K562 (cell line): ENCODE data around the gene USP46. TPM values are rescaled to one million over a fixed set of nuclear protein-coding genes. Genes with fewer than 3 reads are reported as not detected.

Experiments used
- ATAC-seq: fragments of 200-7000 bp; cut with Tn5 transposase; 3 replicates; pipeline ENCODE4 v1.9.1; 2020; ENCODE audit warnings: moderate library complexity
- BruUV-seq: library from RNA; stranded (reverse); fragments of 400-500 nt; replicated peaks from 2 replicates; lab custom pipeline; 2021; lab: Mats Ljungman, UMichigan
- CTCF ChIA-PET: fragments of 300-600 bp; formaldehyde crosslinking; extraction: SDS; loops from one replicate; lab custom pipeline; 2021; ENCODE audit warnings: low intra/inter-chr PET ratio; lab: Yijun Ruan, JAX
- POLR2A ChIA-PET: fragments of 300-600, 350-650 bp; sonication (Branson Sonifier 250); formaldehyde crosslinking; extraction: SDS; loops from one replicate; lab custom pipeline; 2021; ENCODE audit warnings: antibody characterized with exemption, inconsistent platforms; lab: Yijun Ruan, JAX
- DNase-seq, 4 experiments: peaks; one replicate each; pipeline versions ENCODE4 v3.0.0 to v3.0.0-alpha.2; 2011 to 2018; ENCODE audit warnings: low spot score in 3 of 4, mixed read lengths in 3 of 4; ENCODE audit errors: extremely low read depth in 1 of 4
- FAIRE-seq: peaks from 2 replicates; lab custom pipeline; 2011; peaks lifted over from hg19 to GRCh38; lab: Jason Lieb, UNC
- H2AFZ ChIP-seq: 2 replicates; pipeline ENCODE4 v1.6.0; 2011; ENCODE audit warnings: low read depth, low read length, control low read depth, inconsistent platforms
- H3K27ac ChIP-seq: fragments of 200-600 bp; 3 replicates; pipeline ENCODE4 v1.8.0; 2011; ENCODE audit warnings: low read depth, mild to moderate bottlenecking, control low read depth, inconsistent platforms, low read length, moderate library complexity, mixed read lengths; ENCODE audit errors: extremely low read depth
- H3K27me3 ChIP-seq, 2 experiments: fragments of 300-600 bp in 1 of 2; 2 replicates in 1 of 2; 3 replicates in 1 of 2; pipeline versions ENCODE4 v1.6.0 to v1.8.0; 2011; ENCODE audit warnings: inconsistent platforms in 2 of 2, low read length in 2 of 2, mild to moderate bottlenecking in 1 of 2, mixed read lengths in 1 of 2, moderate library complexity in 1 of 2; ENCODE audit not compliant: control insufficient read depth in 2 of 2, insufficient read depth in 2 of 2
- H3K36me3 ChIP-seq: fragments of 300-600 bp; 3 replicates; pipeline ENCODE4 v1.8.0; 2011; ENCODE audit warnings: mild to moderate bottlenecking, low read length, inconsistent platforms; ENCODE audit not compliant: control insufficient read depth, insufficient read depth
- H3K4me1 ChIP-seq, 2 experiments: fragments of 200-600 bp in 1 of 2; replicated peaks in 1 of 2; 2 replicates in 1 of 2; 3 replicates in 1 of 2; pipeline versions ENCODE4 v1.5.1 to v1.8.0; 2011; ENCODE audit warnings: inconsistent platforms in 2 of 2, low read length in 2 of 2, mild to moderate bottlenecking in 1 of 2, mixed read lengths in 1 of 2, moderate library complexity in 1 of 2; ENCODE audit not compliant: control insufficient read depth in 2 of 2, insufficient read depth in 2 of 2
- H3K4me2 ChIP-seq: 2 replicates; pipeline ENCODE4 v1.6.1; 2011; ENCODE audit warnings: low read length, control low read depth, inconsistent platforms, mixed read lengths; ENCODE audit not compliant: insufficient read depth
- H3K4me3 ChIP-seq: fragments of 200-600 bp; sonication (generic), shearing (Covaris generic); 2 replicates; pipeline ENCODE4 v1.5.1; 2016; ENCODE audit warnings: control low read depth, inconsistent platforms
- H3K79me2 ChIP-seq: fragments of 200-600 bp; 3 replicates; pipeline ENCODE4 v1.8.0; 2011; ENCODE audit warnings: low read length, inconsistent platforms; ENCODE audit not compliant: control insufficient read depth, insufficient read depth
- H3K9ac ChIP-seq, 2 experiments: 2 replicates each; pipeline versions ENCODE4 v1.6.0 to v1.6.1; 2011; ENCODE audit warnings: low read depth in 2 of 2, low read length in 2 of 2, control low read depth in 1 of 2, inconsistent platforms in 1 of 2, mild to moderate bottlenecking in 1 of 2, mixed read lengths in 1 of 2; ENCODE audit not compliant: insufficient read depth in 1 of 2
- H3K9me1 ChIP-seq: one replicate; pipeline ENCODE4 v1.6.0; 2011; ENCODE audit warnings: inconsistent platforms, mild to moderate bottlenecking, low read length, moderate library complexity; ENCODE audit not compliant: control insufficient read depth, insufficient read depth
- H3K9me3 ChIP-seq: replicated peaks from 2 replicates; pipeline ENCODE4 v1.5.1; 2011; ENCODE audit warnings: low read depth, low read length, inconsistent platforms; ENCODE audit not compliant: control insufficient read depth, insufficient read depth
- H4K20me1 ChIP-seq: replicated peaks from 2 replicates; pipeline ENCODE4 v1.6.1; 2011; ENCODE audit warnings: low read length, inconsistent platforms, mixed read lengths; ENCODE audit not compliant: control insufficient read depth, insufficient read depth
- EP300 ChIP-seq: IDR thresholded peaks from 2 replicates; pipeline ENCODE4 v1.6.1; 2012; ENCODE audit warnings: low read length, improper control_type of control experiment
- EP400 ChIP-seq: fragments of 450-650 bp; IDR thresholded peaks from 2 replicates; pipeline ENCODE4 v1.6.1; 2017; ENCODE audit warnings: antibody characterized with exemption, mild to moderate bottlenecking, moderate library complexity
- ETV5 ChIP-seq: sonication (generic); formaldehyde crosslinking; IDR thresholded peaks from 2 replicates; pipeline ENCODE4 v1.4.0; 2020; ENCODE audit warnings: low read depth, mild to moderate bottlenecking, missing genetic modification reagents
- FOXK2 ChIP-seq, 2 experiments: fragments of 450-650 bp; IDR thresholded peaks in 1 of 2; conservative IDR thresholded peaks in 1 of 2; 2 replicates each; pipeline ENCODE4 v1.6.1; 2016; ENCODE audit warnings: low read depth in 2 of 2, mild to moderate bottlenecking in 1 of 2
- GTF2F1 ChIP-seq: IDR thresholded peaks from 2 replicates; pipeline ENCODE4 v1.6.1; 2011; ENCODE audit warnings: low read depth, low read length, improper control_type of control experiment
- MTA2 ChIP-seq: fragments of 450-650 bp; IDR thresholded peaks from 2 replicates; pipeline ENCODE4 v1.6.1; 2016; ENCODE audit warnings: low read depth
- POLR2AphosphoS5 ChIP-seq: IDR thresholded peaks from 2 replicates; pipeline ENCODE4 v1.6.1; 2011; ENCODE audit warnings: mild to moderate bottlenecking, low read depth, low read length, moderate library complexity; ENCODE audit not compliant: control insufficient read depth, insufficient read depth
- SMAD1 ChIP-seq: fragments of 150-350 bp; IDR thresholded peaks from 2 replicates; pipeline ENCODE4 v1.6.1; 2014; ENCODE audit warnings: low read length, low read depth; ENCODE audit not compliant: partially characterized antibody
- SMARCE1 ChIP-seq: fragments of 450-650 bp; IDR thresholded peaks from 2 replicates; pipeline ENCODE4 v1.7.1; 2016; ENCODE audit warnings: mild to moderate bottlenecking
- SP1 ChIP-seq: sonication (generic); formaldehyde crosslinking; IDR thresholded peaks from 2 replicates; pipeline ENCODE4 v1.8.1; 2022; ENCODE audit warnings: mild to moderate bottlenecking, missing genetic modification reagents
- ZC3H8 ChIP-seq: fragments of 450-650 bp; IDR thresholded peaks from 2 replicates; pipeline ENCODE4 v1.6.1; 2017
- ZKSCAN8 ChIP-seq: fragments of 200-800 bp; sonication (Bioruptor generic); IDR thresholded peaks from 2 replicates; pipeline ENCODE4 v1.6.1; 2016; ENCODE audit warnings: missing genetic modification characterization, missing compliant biosample characterization
- ZNF324 ChIP-seq: fragments of 250-450 bp; sonication (Bioruptor Pico); IDR thresholded peaks from 2 replicates; pipeline ENCODE4 v1.4.0; 2020; ENCODE audit warnings: mild to moderate bottlenecking
- ZNF41 ChIP-seq: fragments of 250-450 bp; sonication (Bioruptor Pico); conservative IDR thresholded peaks from 2 replicates; pipeline ENCODE4 v1.4.0; 2020; ENCODE audit warnings: mild to moderate bottlenecking
- ZNF507 ChIP-seq: conservative IDR thresholded peaks from 2 replicates; pipeline ENCODE4 v1.6.1; 2017; ENCODE audit warnings: missing genetic modification characterization, missing compliant biosample characterization
- ZSCAN32 ChIP-seq: fragments of 450-650 bp; formaldehyde crosslinking; IDR thresholded peaks from 2 replicates; pipeline ENCODE4 v1.4.0; 2020; ENCODE audit warnings: mild to moderate bottlenecking, moderate library complexity
- WGBS: fragments of 100-300 bp; shearing (Covaris generic); methylation state at CpG from one replicate; pipeline ENCODE4 v1.1.6; 2016; ENCODE audit warnings: low coverage, mixed read lengths; ENCODE audit not compliant: insufficient coverage; ENCODE audit errors: missing lambda C conversion rate; 5-methylcytosine and 5-hydroxymethylcytosine counted together
- in situ Hi-C: fragments of 300-500 bp; cut with MboI; formaldehyde crosslinking; loops from 4 replicates; pipeline ENCODE4 v1.15.0; 2018; ENCODE audit warnings: inconsistent platforms, mixed read lengths
- intact Hi-C: fragments of 100-400 bp; cut with micrococcal nuclease; formaldehyde crosslinking; loops from 2 replicates; pipeline ENCODE4 v1.14.2; 2022
- polyA plus RNA-seq, 8 experiments: library from polyadenylated mRNA; depleted of rRNA in 4 of 8; stranded (reverse) in 5 of 8; unstranded in 3 of 8; fragments of >200 nt; fragmentation: Nextera tagmentation in 2 of 8; fragmentation: Illumina TruSeq in 1 of 8; extraction: Ambion mirVana in 2 of 8; extraction: Trizol in 1 of 8; gene quantifications; 2 replicates each; pipeline versions ENCODE4 v1.2.1 to v1.2.3, GENCODE V29; 2011 to 2014; ENCODE audit warnings: inconsistent platforms in 1 of 8, missing spikeins in 1 of 8
- total RNA-seq, 7 experiments: library from RNA; depleted of rRNA in 6 of 7; stranded (reverse); fragments of >200 nt in 6 of 7; fragmentation: Illumina TruSeq in 2 of 7; extraction: Trizol in 2 of 7; gene quantifications; 2 replicates each; pipeline versions ENCODE4 v1.2.1 to v1.2.3, GENCODE V29; 2011 to 2021; ENCODE audit warnings: low replicate concordance in 1 of 7
- TF ChIP-seq, protein P1 (sequence below): fragments of 450-650 bp; formaldehyde crosslinking; IDR thresholded peaks from 2 replicates; pipeline ENCODE4 v1.4.0; 2020; ENCODE audit warnings: mild to moderate bottlenecking
- TF ChIP-seq, protein P2 (sequence below): IDR thresholded peaks from 3 replicates; pipeline ENCODE4 v1.6.1; 2011; ENCODE audit warnings: borderline replicate concordance, mild to moderate bottlenecking; ENCODE audit not compliant: insufficient read length, insufficient read depth
- TF ChIP-seq, protein P3 (sequence below): sonication (generic); formaldehyde crosslinking; IDR thresholded peaks from 2 replicates; pipeline ENCODE4 v1.9.0; 2022; ENCODE audit warnings: mild to moderate bottlenecking, missing genetic modification reagents

Gene USP46
- total and polyA plus RNA-seq, 9 of the 15 experiments (the other 6 are each of a cell fraction or from before 2014, with no cell fraction given): 3.0 to 11.7 (median 8.4) TPM

DNA sequence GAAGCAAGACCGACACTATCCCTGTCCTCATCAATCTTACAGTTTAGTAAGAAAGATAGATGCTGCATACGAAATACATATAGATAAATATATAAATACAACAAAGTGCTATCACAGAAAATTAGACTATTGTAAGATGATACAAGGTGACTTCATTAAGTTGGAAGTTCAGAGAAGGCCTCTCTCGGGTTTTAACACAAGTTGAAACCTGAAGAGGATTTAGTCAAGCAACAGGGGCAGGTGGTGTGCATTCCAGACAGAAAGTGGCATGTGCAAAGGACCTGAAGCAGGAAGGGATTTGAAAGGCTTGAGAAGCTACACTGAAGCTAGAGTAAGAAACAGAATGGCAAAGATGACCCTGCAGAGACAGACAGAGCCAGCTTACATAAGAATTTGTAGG, 36.5 kb downstream of the USP46 start:
- FAIRE-seq (no peak), DNase-seq (no peak)
- Histone ChIP-seq H3K79me2 (no peaks in the 10 kb centered on the region), H3K27me3 (no peaks in the 10 kb centered on the region), H3K9me3 (no peaks in the 10 kb centered on the region), H3K4me1 (no peaks in the 10 kb centered on the region), H3K36me3 (peaks cover 3% of the 10 kb centered on the region; the same call in 1 of the 3 replicates), H4K20me1 (no peaks in the 10 kb centered on the region), H3K9me1 (no peaks in the 10 kb centered on the region), H3K4me2 (no peak overlapping the region), H2AFZ (no peak overlapping the region), H3K27ac (no peak overlapping the region), H3K9ac (no peak overlapping the region)
- BruUV-seq: no TSS peak
- WGBS: 61% methylated on average over 3 of the region's 3 CpGs
- in situ Hi-C loops: no loop called here
- intact Hi-C loops: no loop called here
- TF ChIP-seq ZSCAN32 (CRISPR knock-in tag): no peak
- TF ChIP-seq, protein P1, sequence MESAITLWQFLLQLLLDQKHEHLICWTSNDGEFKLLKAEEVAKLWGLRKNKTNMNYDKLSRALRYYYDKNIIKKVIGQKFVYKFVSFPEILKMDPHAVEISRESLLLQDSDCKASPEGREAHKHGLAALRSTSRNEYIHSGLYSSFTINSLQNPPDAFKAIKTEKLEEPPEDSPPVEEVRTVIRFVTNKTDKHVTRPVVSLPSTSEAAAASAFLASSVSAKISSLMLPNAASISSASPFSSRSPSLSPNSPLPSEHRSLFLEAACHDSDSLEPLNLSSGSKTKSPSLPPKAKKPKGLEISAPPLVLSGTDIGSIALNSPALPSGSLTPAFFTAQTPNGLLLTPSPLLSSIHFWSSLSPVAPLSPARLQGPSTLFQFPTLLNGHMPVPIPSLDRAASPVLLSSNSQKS (CRISPR knock-in tag): no peak
- TF ChIP-seq ZNF324 (CRISPR knock-in tag): no peak
- no peak for TF ChIP-seq ETV5
- no peak for TF ChIP-seq SP1 (CRISPR knock-in tag)
- TF ChIP-seq POLR2AphosphoS5: no peak
- no peak for TF ChIP-seq SMARCE1
- TF ChIP-seq, protein P2, sequence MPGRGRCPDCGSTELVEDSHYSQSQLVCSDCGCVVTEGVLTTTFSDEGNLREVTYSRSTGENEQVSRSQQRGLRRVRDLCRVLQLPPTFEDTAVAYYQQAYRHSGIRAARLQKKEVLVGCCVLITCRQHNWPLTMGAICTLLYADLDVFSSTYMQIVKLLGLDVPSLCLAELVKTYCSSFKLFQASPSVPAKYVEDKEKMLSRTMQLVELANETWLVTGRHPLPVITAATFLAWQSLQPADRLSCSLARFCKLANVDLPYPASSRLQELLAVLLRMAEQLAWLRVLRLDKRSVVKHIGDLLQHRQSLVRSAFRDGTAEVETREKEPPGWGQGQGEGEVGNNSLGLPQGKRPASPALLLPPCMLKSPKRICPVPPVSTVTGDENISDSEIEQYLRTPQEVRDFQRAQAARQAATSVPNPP: no peak
- no peak for TF ChIP-seq EP300
- no peak for TF ChIP-seq EP400
- TF ChIP-seq, protein P3, sequence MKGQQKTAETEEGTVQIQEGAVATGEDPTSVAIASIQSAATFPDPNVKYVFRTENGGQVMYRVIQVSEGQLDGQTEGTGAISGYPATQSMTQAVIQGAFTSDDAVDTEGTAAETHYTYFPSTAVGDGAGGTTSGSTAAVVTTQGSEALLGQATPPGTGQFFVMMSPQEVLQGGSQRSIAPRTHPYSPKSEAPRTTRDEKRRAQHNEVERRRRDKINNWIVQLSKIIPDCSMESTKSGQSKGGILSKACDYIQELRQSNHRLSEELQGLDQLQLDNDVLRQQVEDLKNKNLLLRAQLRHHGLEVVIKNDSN (CRISPR knock-in tag): no peak
- no peak for TF ChIP-seq ZNF507
- no peak for TF ChIP-seq ZNF41 (CRISPR knock-in tag)
- TF ChIP-seq MTA2: no peak
- TF ChIP-seq ZC3H8: no peak
- no peak for TF ChIP-seq GTF2F1
- TF ChIP-seq ZKSCAN8 (CRISPR knock-in tag): no peak
- TF ChIP-seq FOXK2 (conservative IDR thresholded peaks at IDR 0.05 in 1 of 2, IDR thresholded peaks at IDR 0.05 in 1 of 2; ENCODE audit: low read depth in 2 of 2): no peak
- no peak for TF ChIP-seq SMAD1
- TF ChIP-seq, all 486 proteins: peak for 0
- no peak for ATAC-seq
- no peak overlapping the region for H3K4me3 ChIP-seq
- ChIA-PET CTCF (interaction anchor here (0.8 to 1.7 kb wide), 2 partner anchors 360 to 361 kb away, joined by 4 to 5 read pairs; no protein-coding TSS in a partner anchor), POLR2A (no interaction called here)
